ENCODE results near the gene DDHD1.
"Not testable (repeated sequence)": the region's sequence is repeated elsewhere in the genome, so short reads cannot be mapped to it uniquely, and the experiment has no call there.

Gene DDHD1

DNA sequence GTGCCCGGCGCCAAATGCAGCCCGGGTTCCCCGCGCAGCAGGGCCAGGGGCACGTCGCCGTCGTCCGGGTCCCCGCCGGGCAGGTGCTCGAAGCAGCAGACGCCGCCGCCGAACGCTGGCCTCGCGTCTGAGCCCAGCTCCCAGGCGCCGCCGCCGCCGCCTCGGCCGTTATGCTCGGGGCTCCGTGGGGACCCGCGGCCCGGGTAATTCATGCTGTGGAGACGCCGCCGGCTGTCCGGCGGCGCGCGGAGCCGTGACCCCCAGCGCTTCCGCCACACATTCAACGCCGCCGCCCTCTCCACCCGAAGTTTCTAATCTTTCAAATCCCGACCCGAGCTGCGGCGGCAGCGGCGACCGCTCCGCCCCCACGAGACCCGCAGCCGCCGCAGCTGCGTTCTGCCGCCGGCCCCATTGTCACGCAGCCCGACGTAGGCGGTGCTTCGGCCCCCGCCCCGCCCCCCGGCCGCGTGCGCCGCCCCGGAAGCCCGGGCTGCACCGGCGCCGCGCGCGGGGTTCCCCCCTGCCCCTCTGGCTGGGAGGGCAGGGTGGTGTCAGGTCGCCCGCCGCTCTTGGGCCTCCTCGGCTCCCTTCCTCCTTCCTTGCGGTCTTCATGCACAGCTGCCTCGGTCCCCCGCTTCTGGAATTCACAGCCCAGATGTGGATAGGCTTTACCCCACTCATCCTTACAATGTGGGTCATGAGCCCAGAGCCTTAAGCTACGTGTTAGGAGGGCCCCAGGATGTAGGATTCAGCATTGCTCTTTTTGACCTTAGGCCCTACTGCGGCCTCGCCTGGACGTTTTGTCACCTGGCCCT is at the start of gene DDHD1:
DDHD1 (minus strand) TSS at position 437 of the 815 bp plus-strand sequence; CDS start at position 212, 225 bp downstream.
- no peak for FAIRE-seq

DNA sequence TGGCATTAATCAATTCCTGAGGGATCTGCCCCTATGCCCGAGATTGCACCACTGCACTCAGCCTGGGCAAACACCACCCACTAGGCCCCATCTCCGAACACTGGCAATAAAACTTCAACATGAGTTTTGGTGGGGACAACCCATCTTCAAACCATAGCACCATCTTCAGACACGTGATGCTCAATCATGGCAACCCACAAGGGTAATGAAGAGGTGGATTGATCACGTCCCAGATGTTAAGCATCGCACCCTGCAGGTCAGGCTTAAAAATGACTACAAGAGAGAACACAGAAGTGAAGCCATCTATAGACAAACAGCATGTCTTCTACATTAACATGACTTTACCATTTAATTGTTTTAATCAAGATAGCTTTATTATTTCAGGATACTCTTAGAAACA is 42.8 kb upstream of the DDHD1 start:
- FAIRE-seq: no peak

DNA sequence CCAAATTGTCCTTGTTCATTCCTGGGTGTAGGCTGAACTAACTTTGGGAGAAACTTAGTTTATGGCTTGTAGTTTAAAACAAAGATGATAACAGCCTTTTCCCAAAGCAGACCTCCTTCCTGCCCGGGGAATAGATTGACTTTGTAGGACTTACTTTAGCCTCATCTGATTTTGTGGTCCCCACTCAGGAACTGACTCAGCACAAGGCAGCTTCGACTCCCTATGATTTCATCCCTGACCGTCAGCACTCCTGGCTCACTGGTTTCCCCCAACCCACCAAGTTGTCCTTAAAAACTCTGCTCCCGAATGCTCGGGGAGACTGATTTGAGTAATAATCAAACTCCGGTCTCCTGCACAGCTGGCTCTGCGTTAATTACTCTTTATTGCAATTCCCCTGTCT is 40.1 kb upstream of the DDHD1 start:
- no peak for FAIRE-seq

DNA sequence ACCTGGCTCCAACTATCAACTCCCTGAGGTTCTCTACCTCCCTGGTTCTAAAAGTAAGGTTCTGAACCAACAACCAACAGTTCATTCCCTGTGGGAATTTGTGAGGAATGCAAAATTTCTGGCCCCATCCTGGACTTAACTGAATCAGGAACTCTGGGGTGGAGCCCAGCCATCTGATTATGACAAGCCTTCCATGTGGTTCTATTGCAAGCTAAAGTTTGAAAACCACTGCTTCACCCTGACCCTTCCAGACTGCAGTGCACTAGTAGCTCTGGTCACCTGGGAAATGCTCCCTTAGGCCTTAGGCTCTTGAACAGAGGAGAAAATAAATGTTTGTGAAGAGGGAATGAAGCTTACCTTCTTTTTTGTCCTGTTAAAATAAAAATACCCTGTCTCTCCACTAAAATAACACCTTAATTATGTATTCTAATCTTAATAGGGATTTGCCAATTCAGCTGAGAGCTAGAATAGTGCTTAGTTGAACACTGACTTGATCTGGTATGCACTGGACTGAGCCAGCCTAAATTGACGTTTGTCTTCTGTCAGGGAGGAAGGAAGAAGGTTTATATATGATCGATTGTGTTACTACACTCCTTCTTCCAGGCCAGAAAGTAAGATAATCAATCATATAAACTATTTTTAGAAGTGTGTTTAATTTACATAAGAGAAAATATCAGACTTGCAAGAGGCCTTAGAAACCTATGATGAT is 39.1 kb upstream of the DDHD1 start:
- no peak for FAIRE-seq

DNA sequence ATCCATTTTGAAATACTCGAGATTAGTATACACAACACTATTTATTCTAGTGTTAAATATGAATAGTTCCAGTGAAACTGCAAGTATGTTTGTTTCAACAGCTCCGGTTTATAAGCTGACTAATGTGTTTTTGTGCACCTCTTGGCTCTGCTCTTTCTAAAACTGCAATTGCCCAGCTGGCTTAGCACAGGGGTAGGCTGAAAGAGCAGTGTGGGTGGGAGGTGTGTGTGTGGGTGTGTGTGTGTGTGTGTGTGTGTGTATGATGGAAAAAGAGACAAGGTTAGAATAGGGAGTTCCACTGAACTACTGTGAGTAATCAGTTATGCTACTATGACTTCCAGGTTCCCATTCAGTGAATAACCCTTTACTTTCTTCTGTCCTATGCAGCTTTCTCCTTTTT is 37.8 kb upstream of the DDHD1 start:
- no peak for FAIRE-seq

DNA sequence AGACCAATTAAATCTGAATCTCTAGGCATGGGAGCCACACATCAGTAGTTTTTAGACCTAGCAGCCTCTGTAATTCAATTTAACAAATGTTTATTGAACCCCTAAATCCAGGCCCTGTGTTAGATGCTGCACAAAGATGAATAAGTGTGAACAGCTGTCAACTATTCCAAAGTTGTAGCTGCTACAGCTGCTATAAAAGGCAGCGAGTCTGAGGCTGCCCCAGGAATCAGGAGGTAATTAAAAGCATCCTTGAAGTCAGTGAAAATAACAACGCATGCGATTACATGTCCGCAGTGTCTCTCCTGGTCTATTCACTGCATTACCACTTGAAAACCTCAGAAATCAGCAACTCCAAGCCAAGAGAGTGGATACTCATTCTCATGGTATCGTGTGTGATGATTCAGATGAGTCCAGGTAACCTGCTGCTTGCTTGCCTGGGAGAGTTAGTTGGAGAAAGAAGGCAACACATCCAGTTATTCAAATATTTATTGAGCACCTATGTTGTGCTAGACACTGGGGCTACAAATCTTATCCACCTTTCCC is 34.9 kb upstream of the DDHD1 start:
- no peak for FAIRE-seq

DNA sequence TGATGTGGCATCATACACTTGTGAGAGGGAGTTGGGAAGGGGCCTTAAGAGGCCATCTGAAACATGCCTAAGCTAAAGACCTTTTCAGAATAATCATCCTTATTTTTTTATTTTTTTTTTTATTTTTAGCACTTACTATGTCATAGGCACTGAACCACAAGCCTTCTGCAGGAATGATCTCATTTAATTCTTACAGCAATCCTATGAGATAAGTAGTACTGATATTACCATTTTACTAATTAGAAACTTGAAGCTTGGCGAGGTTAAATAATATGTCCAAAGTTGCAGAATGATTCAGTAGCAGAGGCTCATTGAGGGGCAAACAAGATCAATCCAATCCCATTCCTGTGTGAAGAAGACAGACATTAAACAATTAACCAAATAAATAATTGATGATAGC is 33.4 kb upstream of the DDHD1 start:
- FAIRE-seq: no peak

DNA sequence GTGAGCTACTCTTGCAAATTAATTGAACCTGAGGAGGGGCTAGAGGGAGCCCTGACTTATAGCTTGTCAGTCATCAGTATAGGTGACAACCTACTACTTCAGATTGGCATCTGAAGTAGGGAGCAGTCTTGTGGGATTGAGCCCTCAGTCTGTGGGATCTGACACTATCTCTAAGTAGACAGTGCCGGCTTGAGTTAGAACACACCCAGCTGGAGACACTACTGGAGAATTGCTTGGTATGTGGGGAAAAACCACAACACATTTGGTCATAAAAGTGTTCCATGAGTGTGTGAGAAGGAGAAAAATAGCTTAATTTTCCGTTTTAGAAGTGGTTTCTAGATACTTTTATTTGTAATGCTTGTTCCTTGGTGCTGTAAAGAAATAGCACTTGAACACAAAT is 30.5 kb upstream of the DDHD1 start:
- no peak for FAIRE-seq

DNA sequence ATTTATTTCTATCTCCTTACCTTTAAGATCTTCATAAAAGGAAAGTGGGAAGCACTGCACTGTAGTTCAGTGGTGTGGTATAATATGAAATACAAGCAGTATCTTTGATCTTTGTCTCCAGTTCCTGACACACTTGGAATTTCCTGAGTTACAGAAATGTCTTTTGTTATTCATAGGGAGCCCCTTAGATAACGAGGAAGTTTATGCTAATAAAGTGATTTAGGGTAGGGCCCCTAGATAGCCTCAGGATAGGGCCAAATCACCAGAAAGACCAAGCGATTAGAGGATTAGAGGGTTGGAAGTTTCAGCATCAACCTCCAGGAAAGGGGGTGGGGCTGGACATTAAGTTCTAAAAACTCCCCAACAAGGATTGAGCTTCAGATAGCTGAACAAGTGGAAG is 29.9 kb upstream of the DDHD1 start:
- FAIRE-seq: no peak

DNA sequence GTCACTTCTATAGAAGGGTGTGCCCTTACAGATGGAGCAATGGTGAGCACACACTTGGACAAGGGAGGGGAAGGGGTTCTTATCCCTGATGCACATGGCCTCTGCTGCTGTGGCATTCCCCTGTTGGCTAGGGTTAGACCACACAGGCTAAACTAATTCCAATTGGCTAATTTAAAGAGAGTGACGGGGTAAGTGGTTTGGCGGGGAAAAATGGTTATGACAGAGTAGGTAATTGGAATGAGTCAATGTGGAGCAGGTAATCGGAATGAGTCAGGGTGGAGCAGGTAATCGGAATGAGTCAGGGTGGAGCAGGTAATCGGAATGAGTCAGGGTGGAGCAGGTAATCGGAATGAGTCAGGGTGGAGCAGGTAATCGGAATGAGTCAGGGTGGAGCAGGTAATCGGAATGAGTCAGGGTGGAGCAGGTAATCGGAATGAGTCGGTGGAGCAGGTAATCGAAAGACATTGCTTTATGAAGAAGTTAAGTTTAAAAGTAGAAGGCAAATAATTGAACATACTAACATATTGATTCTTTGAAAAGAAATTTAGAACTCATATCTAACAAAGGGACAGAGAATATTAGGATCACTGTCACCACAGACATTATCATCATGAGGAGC is 28.4 kb upstream of the DDHD1 start:
- FAIRE-seq: not testable (repeated sequence)

DNA sequence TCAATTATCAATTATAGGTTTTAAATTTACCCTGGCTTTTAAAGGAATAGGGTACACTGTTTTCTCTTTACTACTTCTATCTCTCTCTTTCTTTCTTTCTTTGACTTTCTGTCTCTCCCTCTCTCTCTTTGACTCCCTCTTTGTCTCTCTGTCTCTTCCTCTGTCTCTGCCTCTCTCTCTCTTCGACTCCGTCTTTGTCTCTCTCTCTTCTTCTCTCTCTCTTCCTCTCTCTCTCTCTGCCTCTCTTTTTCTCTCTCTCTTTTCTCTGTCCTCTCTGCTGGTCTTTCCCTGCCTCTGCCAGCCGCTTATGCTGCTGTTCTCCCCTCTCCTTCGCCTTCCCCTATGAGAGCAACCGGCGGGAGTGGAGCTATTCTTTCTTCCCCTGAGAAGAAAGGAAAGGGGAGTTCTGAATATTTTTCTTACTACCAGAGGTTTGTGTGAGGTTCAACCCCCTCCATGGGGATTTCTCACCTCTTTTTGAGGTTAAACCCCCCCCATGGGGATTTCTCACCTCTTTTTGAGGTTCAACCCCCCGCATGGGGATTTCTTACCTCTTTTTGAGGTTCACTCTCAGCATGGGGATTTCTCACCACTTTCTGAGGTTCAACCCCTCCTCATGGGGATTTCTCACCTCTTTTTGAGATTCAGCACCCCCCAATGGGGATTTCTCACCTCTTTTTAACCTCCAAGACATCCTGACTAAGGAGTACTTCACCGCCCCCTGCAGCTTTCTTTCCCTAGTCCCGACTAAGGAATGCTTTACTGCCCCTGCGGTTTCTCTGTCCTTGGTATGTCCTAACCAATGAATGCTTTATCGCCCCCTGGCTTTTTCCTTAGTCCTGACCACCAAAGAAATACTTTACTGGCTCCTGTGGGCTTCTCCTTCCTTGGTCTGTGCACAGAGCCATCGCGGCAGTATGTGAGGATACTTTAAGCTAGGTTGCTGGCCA is 27.4 kb upstream of the DDHD1 start:
- FAIRE-seq: peak; percentile 37

DNA sequence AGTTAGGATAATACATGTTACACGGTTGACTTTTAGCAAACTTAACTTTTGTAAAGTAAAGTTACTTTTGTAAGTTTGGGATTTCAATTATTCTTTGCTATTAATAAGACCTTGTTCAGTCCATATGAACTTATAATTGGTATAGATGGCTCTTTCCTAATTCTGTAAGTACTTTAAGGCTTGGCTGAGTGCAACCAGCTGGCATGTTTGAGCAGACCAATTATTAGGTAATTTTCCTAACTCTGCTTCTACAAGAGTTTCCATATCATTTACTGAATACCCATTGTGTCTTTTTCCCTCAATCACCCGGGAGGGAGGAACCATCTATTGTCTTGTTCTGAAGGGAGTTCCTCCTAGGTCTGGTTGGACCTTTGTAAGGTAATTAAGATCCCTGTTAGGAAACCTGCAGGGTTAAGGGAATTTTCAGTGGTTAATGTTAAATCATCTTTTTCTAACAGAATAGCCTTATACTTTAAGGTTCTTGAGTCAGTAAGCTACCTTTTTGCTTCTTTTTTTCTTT is 26.4 kb upstream of the DDHD1 start:
- not testable (repeated sequence) for FAIRE-seq

DNA sequence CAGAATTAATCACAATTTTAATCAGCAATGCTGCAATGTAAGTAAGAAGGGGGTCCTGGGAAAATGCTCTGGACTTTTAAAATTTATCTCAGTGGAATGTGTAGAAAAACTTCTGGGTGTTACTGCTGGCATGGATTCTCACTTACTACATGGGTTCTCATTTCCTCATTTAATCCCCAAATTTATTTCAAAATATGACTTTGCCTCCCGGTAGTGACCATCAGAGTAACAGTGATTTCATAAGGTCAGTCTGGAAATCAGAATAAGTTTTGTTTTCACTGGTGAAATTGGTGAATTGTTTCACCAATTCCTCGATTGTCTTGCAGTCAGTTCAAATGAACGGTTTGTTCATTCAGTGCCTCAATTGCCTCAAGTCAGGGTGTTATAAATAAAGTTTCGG is 22.3 kb upstream of the DDHD1 start:
- FAIRE-seq: no peak

DNA sequence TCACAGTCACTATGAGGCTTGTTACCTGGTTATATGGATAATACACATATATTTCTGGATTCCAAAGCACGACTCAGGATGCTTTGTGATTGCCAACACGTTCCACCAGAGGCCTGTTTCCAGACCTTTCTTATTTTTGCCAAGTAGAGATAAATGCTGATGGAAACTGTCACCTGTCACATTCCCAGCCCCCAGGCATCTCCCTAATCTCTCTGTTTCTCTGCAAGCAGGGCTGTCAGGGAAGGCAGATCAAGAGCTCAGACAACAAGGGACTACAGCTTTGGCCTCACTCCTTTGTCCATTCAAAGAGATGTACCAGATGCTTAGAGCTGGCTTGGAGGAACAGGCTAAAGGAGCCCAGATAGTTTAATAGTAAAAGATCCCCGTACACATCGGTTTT is 21.8 kb upstream of the DDHD1 start:
- no peak for FAIRE-seq

DNA sequence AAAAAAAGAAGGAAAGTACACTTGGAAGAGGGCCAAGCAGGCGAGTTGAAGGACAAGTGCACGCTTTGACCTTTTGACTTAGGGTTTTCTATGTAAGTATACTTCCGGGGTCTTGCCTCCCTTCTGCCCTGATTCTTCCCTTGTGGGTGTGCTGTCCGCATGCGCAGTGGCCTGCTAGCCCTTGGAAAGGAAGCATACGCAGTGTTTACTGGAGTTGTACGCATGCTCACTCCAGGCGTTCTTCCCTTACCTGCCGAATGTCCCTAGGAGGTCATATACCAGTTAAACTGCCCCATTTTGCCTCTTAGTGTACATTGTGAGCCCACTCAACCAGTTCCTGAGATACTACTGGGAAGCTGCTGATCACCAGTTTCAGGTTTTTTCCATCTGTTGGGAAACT is 15.7 kb upstream of the DDHD1 start:
- no peak for FAIRE-seq

DNA sequence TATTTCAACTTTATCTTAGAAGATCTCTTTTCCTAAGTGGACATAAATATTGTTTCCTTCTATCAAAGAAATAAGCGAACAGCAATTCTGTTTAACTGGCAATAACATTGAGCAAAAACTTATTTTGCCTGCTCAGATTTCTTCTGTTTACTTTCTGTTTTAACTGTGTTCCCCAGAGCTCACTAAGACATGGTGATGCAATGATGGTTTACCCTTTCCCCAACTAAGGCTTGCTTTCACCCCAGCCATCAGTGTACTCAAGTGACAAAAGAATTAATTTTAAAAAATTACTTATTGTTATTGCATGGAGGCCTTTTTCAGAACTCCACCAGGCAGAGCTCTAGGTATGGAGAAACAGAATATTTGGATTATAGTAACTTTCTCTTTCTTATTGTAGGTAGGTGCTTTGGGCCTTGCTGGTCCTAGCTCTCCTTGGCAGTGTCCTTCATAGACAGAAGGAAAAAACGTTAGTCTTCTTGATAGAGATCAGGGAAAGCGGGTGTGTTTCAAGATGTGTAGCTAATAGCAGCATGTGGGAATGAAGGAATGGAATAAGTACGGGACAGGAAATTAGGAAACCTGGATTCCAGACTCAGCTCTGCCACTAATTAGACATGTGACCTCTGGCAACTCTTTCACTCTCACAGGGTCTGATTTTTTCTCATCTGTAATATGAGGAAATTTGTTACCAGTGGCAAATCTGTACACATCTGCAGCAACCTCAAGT is 14.6 kb upstream of the DDHD1 start:
- no peak for FAIRE-seq

DNA sequence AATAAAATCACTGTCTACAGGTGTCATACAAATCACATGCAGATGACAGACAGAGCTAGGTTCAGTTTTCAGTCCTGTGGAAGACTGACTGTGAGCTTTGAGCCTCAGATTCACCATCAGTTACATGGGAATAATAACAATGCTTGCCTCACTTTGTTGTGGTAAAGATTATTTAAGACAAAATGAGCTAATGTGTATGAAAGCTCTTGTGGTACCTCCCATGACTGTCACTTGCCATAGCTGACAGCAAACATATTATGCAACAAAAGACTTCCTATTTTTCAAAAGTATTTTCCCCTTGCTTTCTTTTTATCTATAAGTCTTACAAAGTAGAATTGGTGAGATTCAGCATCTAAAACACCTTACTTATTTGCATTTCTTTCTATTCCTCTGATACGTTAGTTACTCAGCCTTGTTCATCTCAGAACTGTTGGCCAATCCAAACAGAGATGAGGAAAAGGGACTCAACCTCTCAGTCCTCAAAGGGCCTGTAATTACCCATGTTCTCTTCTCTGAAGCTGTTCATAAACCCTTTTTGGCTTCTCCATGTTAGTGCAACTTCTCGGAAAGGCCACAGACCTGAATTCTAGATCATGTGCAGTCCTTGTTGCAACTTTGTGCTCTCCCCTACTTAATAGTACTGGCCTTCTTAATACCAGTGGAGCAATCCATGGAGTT is 8.8 kb upstream of the DDHD1 start:
- FAIRE-seq: no peak

DNA sequence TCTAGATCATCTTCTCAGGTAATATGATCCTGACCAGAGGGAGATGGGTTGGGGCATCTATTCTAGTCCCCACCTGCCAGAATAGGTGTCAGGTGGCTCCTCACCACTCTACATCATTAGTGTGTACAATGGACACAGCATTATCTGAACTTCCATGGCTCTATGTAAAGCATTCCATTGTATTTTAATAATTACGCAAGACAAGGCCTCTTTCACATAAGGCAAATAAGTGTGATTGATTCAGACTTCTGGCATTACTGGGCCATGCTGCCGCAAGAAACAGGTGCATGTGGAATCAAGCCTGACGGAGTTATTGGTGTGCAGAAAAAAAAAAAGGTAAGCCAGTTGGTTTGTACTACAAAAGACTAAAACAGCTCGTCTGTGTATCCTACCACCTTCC is 3.1 kb upstream of the DDHD1 start:
- no peak for FAIRE-seq

DNA sequence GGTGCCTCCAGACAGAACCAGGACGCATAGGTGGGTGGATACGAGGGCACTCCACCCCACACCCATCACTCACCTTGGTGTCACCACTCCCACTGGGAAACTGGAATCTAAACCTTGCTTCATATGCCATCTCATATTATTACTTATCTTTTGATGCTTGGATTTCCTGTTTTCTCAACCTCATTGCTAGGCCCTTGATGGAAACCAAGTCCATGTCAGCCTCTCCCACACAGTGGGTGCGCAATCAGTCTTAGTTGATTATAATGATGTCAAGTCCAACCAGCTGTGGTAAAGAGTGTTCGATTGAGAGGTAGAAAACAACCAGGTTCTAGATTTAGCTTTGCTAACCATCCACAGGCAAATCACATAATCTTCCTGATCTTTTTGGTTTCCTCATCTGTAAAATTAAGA is 584 bp upstream of the DDHD1 start:
- FAIRE-seq: no peak

DNA sequence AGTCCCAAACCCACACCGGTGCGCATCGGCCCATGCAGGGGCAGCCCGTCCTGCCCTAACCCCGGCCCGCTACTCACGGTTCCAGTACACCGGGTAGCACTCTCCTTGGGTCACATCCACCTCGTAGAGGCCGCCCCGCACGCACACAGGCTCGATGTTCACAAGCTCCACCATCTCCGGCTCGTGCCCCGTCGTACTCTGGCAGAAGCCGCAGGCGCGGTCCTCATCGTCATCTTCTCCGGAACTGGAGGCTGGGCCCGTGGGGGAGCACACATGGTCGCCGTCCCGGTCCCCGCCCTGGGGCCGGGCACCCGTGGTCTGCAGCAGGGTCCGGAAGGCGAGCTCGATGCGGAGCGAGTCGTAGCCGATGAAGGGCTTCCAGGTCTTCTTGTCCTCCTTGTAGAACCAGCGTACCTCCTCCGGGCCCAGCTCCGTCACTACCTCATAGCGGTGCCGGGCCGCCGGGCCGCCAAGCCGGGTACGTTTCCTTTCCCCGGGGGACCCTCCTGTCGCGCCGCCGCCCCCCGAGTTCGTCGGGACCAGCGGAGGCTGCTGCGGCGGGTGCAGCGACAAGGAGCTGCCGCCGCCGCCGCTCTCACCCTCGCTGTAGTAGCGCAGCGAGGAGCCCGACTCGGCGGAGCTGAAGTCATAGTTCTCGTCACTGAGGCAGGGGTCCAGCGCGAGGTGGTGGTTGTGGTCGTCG is 788 bp downstream of the DDHD1 start:
- no peak for FAIRE-seq
